ENCODE measurements around the gene SMAD3. TPM values are rescaled to one million over a fixed set of nuclear protein-coding genes. Genes with fewer than 3 reads are reported as not detected.

Gene SMAD3
- total and polyA plus RNA-seq, 4 donors: 4.0 to 12.2 (median 5.5) TPM

DNA sequence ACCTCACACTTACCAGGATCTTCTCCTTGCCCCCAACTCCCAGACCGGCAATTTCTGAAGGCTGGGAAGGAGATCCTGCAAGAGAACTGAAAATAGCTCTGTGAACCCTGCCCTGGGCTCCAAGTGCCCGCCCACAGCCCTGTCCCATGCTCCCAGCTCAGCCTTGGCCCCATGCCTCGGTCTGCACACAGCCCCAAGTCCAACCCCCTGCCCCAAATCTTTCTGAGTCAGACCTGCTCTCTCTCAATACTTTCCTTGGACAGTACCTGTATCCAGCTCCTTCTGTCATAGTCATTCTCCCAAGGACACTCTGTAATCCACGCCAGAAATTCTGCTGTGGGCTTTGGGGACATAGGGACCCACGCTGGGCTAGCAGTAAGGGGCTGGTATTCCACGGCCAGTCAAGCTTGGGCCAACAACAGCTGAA is 6.3 kb upstream of the SMAD3 start:
- Histone ChIP-seq H3K4me3 (ENCODE audit: low read depth in 1 of 3, low read length in 3 of 3) (peak overlapping the region; percentile 68 to 98 (median 98)), H3K9me3 (ENCODE audit: control insufficient read depth in 4 of 4, low read length in 3 of 4) (no peaks in the 10 kb centered on the region), H3K9ac (ENCODE audit: low read depth in 1 of 2, low read length in 2 of 2) (peak overlapping the region; percentile 95 to 99), H3K36me3 (ENCODE audit: control insufficient read depth in 4 of 4, insufficient read depth in 3 of 4, low read depth in 1 of 4, low read length in 3 of 4) (peaks cover 0 to 4% (median 0%) of the 10 kb centered on the region in 4 donors), H3K4me1 (ENCODE audit: control insufficient read depth in 4 of 4, insufficient read depth in 4 of 4, low read length in 3 of 4) (peaks cover 8 to 60% (median 40%) of the 10 kb centered on the region in 4 donors), H3K27ac (ENCODE audit: low read depth in 1 of 2, low read length in 2 of 2) (peak overlapping the region; percentile 79 to 93), H3K27me3 (ENCODE audit: control insufficient read depth in 4 of 4, insufficient read depth in 4 of 4, low read length in 3 of 4) (no peaks in the 10 kb centered on the region)
- TF ChIP-seq, protein P1, sequence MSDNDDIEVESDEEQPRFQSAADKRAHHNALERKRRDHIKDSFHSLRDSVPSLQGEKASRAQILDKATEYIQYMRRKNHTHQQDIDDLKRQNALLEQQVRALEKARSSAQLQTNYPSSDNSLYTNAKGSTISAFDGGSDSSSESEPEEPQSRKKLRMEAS (IDR thresholded peaks at IDR 0.05): peak; percentile 91
- peak; percentile 78 to 84 for TF ChIP-seq RXRA (IDR thresholded peaks at IDR 0.05)
- peak in 1 of 2 donors; percentile 61 for TF ChIP-seq EGR1 (IDR thresholded peaks at IDR 0.05; ENCODE audit: low read depth in 2 of 2)
- TF ChIP-seq, protein P2, sequence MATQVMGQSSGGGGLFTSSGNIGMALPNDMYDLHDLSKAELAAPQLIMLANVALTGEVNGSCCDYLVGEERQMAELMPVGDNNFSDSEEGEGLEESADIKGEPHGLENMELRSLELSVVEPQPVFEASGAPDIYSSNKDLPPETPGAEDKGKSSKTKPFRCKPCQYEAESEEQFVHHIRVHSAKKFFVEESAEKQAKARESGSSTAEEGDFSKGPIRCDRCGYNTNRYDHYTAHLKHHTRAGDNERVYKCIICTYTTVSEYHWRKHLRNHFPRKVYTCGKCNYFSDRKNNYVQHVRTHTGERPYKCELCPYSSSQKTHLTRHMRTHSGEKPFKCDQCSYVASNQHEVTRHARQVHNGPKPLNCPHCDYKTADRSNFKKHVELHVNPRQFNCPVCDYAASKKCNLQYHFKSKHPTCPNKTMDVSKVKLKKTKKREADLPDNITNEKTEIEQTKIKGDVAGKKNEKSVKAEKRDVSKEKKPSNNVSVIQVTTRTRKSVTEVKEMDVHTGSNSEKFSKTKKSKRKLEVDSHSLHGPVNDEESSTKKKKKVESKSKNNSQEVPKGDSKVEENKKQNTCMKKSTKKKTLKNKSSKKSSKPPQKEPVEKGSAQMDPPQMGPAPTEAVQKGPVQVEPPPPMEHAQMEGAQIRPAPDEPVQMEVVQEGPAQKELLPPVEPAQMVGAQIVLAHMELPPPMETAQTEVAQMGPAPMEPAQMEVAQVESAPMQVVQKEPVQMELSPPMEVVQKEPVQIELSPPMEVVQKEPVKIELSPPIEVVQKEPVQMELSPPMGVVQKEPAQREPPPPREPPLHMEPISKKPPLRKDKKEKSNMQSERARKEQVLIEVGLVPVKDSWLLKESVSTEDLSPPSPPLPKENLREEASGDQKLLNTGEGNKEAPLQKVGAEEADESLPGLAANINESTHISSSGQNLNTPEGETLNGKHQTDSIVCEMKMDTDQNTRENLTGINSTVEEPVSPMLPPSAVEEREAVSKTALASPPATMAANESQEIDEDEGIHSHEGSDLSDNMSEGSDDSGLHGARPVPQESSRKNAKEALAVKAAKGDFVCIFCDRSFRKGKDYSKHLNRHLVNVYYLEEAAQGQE (IDR thresholded peaks at IDR 0.05): peak; percentile 90
- TF ChIP-seq SP1 (IDR thresholded peaks at IDR 0.05): peak; percentile 69
- peak; percentile 33 to 51 for TF ChIP-seq RAD21 (IDR thresholded peaks at IDR 0.05)
- peak; percentile 74 for TF ChIP-seq HNF4G (IDR thresholded peaks at IDR 0.05)
- TF ChIP-seq GABPA (IDR thresholded peaks at IDR 0.05 in 1 of 2, conservative IDR thresholded peaks at IDR 0.05 in 1 of 2): no peak
- TF ChIP-seq FOXA2 (IDR thresholded peaks at IDR 0.05): no peak
- peak; percentile 67 to 81 for TF ChIP-seq JUND (IDR thresholded peaks at IDR 0.05)
- TF ChIP-seq HNF4A (conservative IDR thresholded peaks at IDR 0.05): peak; percentile 90 to 93
- TF ChIP-seq, protein P3, sequence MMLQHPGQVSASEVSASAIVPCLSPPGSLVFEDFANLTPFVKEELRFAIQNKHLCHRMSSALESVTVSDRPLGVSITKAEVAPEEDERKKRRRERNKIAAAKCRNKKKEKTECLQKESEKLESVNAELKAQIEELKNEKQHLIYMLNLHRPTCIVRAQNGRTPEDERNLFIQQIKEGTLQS (IDR thresholded peaks at IDR 0.05): no peak
- no peak for TF ChIP-seq NR2F2 (IDR thresholded peaks at IDR 0.05)
- peak; percentile 79 for TF ChIP-seq TAF1 (conservative IDR thresholded peaks at IDR 0.05)
- TF ChIP-seq, protein P4, sequence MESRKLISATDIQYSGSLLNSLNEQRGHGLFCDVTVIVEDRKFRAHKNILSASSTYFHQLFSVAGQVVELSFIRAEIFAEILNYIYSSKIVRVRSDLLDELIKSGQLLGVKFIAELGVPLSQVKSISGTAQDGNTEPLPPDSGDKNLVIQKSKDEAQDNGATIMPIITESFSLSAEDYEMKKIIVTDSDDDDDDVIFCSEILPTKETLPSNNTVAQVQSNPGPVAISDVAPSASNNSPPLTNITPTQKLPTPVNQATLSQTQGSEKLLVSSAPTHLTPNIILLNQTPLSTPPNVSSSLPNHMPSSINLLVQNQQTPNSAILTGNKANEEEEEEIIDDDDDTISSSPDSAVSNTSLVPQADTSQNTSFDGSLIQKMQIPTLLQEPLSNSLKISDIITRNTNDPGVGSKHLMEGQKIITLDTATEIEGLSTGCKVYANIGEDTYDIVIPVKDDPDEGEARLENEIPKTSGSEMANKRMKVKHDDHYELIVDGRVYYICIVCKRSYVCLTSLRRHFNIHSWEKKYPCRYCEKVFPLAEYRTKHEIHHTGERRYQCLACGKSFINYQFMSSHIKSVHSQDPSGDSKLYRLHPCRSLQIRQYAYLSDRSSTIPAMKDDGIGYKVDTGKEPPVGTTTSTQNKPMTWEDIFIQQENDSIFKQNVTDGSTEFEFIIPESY (IDR thresholded peaks at IDR 0.05): no peak
- peak; percentile 38 for TF ChIP-seq YY1 (IDR thresholded peaks at IDR 0.05)
- TF ChIP-seq, protein P5, sequence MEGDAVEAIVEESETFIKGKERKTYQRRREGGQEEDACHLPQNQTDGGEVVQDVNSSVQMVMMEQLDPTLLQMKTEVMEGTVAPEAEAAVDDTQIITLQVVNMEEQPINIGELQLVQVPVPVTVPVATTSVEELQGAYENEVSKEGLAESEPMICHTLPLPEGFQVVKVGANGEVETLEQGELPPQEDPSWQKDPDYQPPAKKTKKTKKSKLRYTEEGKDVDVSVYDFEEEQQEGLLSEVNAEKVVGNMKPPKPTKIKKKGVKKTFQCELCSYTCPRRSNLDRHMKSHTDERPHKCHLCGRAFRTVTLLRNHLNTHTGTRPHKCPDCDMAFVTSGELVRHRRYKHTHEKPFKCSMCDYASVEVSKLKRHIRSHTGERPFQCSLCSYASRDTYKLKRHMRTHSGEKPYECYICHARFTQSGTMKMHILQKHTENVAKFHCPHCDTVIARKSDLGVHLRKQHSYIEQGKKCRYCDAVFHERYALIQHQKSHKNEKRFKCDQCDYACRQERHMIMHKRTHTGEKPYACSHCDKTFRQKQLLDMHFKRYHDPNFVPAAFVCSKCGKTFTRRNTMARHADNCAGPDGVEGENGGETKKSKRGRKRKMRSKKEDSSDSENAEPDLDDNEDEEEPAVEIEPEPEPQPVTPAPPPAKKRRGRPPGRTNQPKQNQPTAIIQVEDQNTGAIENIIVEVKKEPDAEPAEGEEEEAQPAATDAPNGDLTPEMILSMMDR (IDR thresholded peaks at IDR 0.05; ENCODE audit: low read depth, low read length, missing input control): no peak
- DNase-seq (ENCODE audit: low spot score): peak; percentile 68
- 25% methylated on average over 6 of the region's 6 CpGs for WGBS

Data from liver (tissue), 9 donors.